GM15510 (cell line): ENCODE data around the gene LRP1B.

Experiments
- POLR2A ChIP-seq: IDR thresholded peaks from 3 replicates; pipeline ENCODE4 v1.6.1; 2011; ENCODE audit warnings: borderline replicate concordance; ENCODE audit not compliant: insufficient read length; ENCODE audit errors: extremely low read depth

LRP1B gene

GRCh38 chr2:141704541-141704940 is 426.3 kb downstream of the LRP1B start:
- no peak for TF ChIP-seq POLR2A

- no peak for TF ChIP-seq POLR2A
Measured at GRCh38 chr2:141703501-141703900, 427.3 kb downstream of the LRP1B start.

GRCh38 chr2:141701618-141702017 is 429.2 kb downstream of the LRP1B start:
- TF ChIP-seq POLR2A: no peak

GRCh38 chr2:141699573-141699972 is 431.2 kb downstream of the LRP1B start:
- no peak for TF ChIP-seq POLR2A

- TF ChIP-seq POLR2A: no peak
Measured at GRCh38 chr2:141698500-141698899, 432.3 kb downstream of the LRP1B start.

- TF ChIP-seq POLR2A: no peak
Measured at GRCh38 chr2:141697035-141697434, 433.8 kb downstream of the LRP1B start.

- TF ChIP-seq POLR2A: no peak
Measured at GRCh38 chr2:141694180-141694579, 436.6 kb downstream of the LRP1B start.

GRCh38 chr2:141692829-141693228 is 438.0 kb downstream of the LRP1B start:
- no peak for TF ChIP-seq POLR2A

GRCh38 chr2:141676139-141676538 is 454.7 kb downstream of the LRP1B start:
- no peak for TF ChIP-seq POLR2A

GRCh38 chr2:141666191-141666590 is 464.6 kb downstream of the LRP1B start:
- TF ChIP-seq POLR2A: no peak

- no peak for TF ChIP-seq POLR2A
Measured at GRCh38 chr2:141660232-141660631, 470.6 kb downstream of the LRP1B start.

GRCh38 chr2:141654311-141654710 is 476.5 kb downstream of the LRP1B start:
- TF ChIP-seq POLR2A: no peak

- no peak for TF ChIP-seq POLR2A
Measured at GRCh38 chr2:141653184-141653583, 477.6 kb downstream of the LRP1B start.

- TF ChIP-seq POLR2A: no peak
Measured at GRCh38 chr2:141652308-141652707, 478.5 kb downstream of the LRP1B start.

GRCh38 chr2:141647353-141647752 is 483.5 kb downstream of the LRP1B start:
- TF ChIP-seq POLR2A: no peak

GRCh38 chr2:141641462-141641861 is 489.4 kb downstream of the LRP1B start:
- TF ChIP-seq POLR2A: no peak

- TF ChIP-seq POLR2A: no peak
Measured at GRCh38 chr2:141639809-141640208, 491.0 kb downstream of the LRP1B start.
